Activated CD8-positive, alpha-beta memory T cell treated with anti-CD3 and anti-CD28 coated beads for 24 hours (primary cell): Measurements from ENCODE around the gene ODF4.
A peak's percentile ranks its signal among the peaks of the same experiment; 100 is the strongest.
"Not testable (repeated sequence)": the region's sequence is repeated elsewhere in the genome, so short reads cannot be mapped to it uniquely, and the experiment has no call there.

Experiments used
- DNase-seq: peaks from one replicate; pipeline ENCODE4 v3.0.0-alpha.2; 2020

ODF4 gene

GRCh38 chr17:8326511-8327302, 12.9 kb upstream of the ODF4 start:
- peak; percentile 72 for DNase-seq

- no peak for DNase-seq
Observed at GRCh38 chr17:8327303-8327649, 12.4 kb upstream of the ODF4 start.

GRCh38 chr17:8332128-8332527, 7.5 kb upstream of the ODF4 start:
- no peak for DNase-seq

- DNase-seq = no peak
Observed at GRCh38 chr17:8332688-8333087, 7.0 kb upstream of the ODF4 start.

DNA sequence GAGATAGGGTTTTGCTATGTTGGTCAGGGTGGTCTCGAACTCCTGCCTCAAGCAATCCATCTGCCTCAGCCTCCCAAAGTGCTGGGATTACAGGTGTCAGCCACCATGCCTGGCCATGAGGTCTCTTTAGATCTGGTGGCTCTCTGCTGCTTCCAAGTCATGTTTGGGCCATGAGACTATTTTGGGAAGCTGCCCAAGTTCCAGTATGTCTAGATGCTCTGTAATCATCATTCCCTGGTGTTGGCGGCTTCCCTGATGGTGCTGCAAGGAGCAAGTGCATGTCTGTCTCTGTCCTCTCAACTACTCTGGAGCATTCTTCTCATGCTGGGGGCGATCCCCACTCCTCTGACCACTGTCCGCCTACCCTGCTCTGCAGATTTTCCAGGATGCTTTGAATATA, 6.4 kb upstream of the ODF4 start:
- no peak for DNase-seq

DNA sequence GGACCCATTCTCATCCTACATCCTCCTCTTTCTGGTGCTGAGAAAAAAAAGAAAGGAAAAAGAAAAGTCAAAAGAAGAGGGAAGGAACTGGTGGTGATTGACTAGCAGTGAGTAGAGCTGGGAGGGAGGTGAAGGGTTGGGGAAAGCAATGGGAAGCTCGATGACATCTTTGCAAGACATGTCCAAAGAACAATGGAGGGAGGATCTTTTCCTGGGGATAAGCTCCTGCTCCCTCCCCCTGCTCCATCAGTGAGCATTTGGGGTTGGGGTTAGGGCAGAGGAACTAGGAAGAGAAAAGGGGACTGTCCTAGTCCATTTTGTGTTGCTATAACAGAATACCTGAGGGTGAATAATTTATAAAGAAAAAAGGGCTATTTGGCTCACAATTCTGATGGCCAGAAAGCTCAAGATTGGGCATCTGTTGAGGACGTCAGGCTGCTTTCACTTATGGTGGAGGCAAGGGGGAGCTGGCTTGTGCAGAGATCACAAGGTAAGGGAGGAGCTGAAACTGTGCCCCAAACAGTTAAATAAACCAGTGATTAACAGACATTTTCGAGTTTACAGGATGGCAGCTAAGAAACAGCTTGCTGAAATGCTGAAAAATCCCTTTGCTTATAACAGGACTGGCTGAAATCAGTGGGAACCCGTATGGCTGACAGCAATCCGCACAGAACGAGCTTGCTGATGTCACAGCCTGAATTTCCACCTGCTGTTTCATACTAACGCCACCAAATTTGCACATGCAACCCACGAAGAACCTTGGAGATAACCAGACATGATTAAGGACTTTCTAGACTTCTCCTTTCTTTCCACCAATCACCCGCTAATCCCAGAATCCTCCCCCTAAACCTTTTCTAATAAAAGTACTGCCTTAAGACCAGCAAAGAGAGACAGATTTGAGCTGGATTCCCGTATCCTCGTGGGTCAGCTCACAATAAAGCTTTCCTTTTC, 1.6 kb upstream of the ODF4 start:
- DNase-seq = no peak

DNA sequence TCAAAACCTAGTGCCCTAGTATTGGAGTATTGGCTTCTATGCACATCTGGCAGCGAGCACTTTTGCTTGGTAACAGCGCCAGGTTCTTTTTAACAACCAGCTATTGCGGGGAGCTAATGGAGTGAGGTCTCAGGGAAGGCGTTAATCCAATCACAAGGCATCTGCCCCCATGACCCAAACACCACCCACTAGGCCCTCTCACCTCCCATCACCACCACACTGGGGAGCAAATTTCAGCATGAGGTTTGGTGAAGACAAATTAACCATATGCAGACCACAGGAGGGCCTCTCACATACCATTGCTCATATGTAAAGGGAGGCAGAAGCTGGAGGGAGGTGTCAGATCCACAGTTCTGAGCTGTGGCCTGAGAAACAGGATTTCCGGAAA, 893 bp upstream of the ODF4 start:
- DNase-seq = no peak

- DNase-seq = no peak
Observed at GRCh38 chr17:8341456-8341855, 1.8 kb downstream of the ODF4 start.

DNA sequence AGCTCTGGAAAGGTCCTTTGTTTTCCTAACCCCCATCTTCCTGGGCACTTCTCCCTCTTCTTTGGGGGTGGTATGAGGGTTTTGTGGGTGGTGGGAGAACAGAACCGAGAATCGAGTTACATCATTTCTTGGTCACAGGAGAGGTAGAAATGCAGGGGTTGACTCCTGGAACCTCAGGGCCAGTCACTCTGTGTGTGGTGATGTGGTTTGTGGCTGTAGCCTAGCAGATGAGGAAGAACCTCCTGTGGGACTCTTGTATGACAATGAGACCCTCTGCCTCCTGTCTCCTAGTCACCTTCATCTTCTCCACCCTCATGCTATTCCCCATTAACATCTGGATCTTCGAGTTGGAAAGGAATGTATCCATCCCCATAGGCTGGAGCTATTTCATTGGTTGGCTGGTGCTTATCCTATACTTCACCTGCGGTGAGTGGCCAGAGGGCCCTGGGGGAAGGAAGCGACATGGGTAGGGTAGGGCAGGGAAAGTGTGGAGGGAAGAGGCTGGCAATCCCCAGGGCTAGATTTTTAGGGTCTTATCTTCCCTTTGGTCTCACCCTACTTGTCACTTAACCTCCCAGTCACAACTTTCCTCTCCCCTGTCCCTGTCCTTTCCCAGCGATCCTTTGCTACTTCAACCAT, 5.5 kb downstream of the ODF4 start:
- no peak for DNase-seq

DNA sequence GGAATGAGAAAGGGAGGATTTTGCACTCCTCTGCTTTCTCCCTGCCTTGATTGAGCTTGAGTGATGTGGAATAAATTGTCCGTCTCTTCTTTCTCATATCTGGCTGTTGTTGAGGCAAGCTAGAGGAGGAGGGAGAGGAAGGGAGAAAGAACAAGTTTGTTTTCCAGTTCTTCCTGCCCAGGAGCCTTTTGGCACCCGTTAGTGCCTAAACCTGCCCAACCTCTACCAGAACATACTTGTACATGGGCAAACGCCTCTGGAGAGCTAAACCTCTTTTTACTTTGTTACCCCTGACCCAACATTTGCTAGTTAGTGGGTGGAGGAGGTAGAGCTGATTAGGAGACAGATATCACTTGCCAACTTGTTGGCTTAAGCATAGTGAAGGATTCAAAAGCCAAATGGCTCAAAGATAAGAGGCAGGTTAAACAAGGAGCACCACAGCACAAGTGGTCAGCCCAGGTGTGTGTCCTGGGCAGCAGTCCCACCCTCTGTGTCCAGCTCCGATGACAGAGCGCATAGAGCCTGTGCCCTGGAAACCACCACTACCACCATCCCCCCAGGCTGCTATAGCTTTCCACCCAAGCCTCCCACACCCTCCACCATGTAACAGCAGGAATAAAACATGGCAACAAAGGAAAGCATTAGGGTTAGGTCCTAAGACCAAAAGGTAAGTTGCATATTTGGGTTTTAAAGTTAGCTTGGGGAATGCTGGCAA, 6.5 kb downstream of the ODF4 start:
- DNase-seq = no peak

DNA sequence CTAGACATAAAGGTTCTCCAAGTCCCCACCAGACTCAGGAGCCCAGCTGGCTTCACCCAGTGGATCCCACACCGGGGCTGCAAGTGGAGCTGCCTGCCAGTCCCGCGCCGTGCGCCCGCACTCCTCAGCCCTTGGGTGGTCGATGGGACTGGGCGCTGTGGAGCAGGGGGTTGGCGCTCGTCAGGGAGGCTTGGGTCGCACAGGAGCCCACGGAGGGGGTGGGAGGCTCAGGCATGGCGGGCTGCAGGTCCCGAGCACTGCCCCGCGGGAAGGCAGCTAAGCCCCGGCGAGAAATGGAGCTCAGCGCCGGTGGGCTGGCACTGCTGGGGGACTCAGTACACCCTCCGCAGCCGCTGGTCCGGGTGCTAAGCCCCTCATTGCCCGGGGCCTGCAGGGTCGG, 7.4 kb downstream of the ODF4 start:
- not testable (repeated sequence) for DNase-seq

- no peak for DNase-seq
Observed at GRCh38 chr17:8350339-8350738, 10.7 kb downstream of the ODF4 start.

- no peak for DNase-seq
Observed at GRCh38 chr17:8353736-8354135, 14.1 kb downstream of the ODF4 start.

DNA sequence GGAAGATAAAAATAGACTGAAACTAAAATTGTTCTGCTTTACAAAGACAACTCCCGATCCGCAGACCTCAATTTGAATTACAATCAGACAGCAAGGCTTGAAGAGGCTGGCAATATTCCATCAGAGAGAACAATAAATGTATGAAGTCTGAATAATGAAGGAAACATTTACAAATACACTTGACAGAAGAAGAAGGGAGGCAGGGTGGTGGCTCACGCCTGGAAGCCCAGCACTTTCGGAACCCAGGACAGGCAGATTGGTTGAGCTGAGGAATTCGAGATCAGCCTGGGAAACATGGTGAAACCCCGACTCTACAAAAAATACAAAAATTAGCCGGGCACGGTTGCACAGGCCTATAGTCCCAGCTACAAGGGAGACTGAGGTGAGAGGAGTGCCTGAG, 14.6 kb downstream of the ODF4 start:
- no peak for DNase-seq

DNA sequence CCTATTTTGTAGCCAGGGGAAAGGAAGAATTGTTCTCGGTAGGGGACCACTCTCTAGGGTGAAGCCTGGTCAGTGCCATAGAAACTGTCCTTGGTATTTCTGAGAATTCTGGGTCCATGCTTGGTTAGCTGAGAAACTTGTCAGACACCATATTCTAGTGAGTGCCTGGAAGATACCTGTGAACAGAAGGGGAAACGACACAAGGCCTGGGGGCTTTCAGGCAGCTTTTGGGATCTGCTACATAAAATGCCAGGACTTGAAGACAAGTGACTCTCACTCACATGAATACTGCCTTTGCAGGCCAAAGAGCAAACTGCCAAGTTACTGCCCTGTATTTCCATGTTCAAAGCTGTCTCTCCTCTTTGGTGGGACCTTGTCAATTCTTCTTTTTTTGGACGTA, 18.3 kb downstream of the ODF4 start:
- DNase-seq = no peak

GRCh38 chr17:8359769-8360168, 20.1 kb downstream of the ODF4 start:
- no peak for DNase-seq

- DNase-seq = no peak
Observed at GRCh38 chr17:8360260-8360659, 20.6 kb downstream of the ODF4 start.

- DNase-seq = no peak
Observed at GRCh38 chr17:8360751-8361150, 21.1 kb downstream of the ODF4 start.

GRCh38 chr17:8362651-8363332, 23.2 kb downstream of the ODF4 start:
- DNase-seq = no peak

- no peak for DNase-seq
Observed at GRCh38 chr17:8365143-8365542, 25.5 kb downstream of the ODF4 start.

DNA sequence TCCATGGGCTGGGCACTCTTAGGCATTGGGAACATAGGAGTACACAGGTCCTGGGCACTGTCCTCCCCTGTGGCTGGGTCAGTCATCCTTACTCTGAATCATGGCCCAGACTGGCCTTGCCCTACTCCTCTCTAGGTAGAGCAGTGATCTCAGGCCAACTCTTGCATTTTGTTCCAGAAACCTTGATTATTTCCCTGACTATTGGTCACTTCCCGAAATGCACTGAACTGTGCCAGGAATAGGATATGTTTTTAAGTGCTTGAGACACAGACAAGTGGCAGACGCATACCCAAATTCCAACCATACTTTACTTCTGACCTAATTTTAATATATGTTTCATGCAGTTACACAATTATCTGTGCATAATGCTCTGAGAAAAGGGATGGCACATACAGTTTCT, 26.6 kb downstream of the ODF4 start:
- DNase-seq = no peak

DNA sequence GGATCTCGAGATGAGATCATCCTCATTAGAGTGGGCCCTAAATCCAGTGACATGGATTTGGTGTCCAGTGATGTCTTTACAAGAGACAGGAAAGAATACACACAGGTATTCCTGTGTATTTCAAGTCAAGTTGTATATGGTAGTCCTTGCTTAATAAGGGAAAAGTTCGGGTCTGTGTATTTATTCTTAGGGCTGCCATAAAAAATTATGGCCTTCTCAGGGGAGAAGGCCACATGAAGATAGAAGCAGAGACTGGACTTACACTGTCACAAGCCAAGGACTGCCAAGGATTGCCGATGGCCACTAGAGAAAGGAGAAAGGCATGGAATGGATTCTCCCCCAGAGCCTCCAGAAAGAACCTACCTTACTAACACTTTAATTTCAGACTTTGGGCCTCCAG, 28.6 kb downstream of the ODF4 start:
- DNase-seq = no peak

DNA sequence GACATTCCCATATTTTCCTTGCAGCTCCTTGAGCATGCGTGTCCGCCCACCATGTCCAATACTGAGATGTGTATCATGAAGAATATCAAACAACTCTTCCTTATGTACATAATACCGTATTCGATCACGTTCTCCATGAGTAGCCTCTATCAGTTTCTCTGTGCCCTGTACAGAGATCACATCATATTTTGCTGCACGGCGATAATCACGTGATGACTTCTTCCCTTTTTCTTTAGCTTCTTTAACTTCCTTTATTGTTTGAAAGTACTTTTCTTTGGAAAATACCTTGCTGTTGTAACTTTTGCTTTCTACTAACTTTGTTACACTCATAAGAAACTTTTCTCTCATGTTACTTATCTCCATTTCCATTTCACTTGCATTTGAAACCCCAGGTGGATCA, 30.3 kb downstream of the ODF4 start:
- DNase-seq = no peak
